IPS-NIHi11 (cell line): ENCODE results near the gene VAX1.
"Not testable (repeated sequence)": the region's sequence is repeated elsewhere in the genome, so short reads cannot be mapped to it uniquely, and the experiment has no call there.

ENCODE experiments used
- DNase-seq: peaks from one replicate; pipeline ENCODE4 v3.0.0; 2012; ENCODE audit warnings: mixed read lengths, low spot score

Gene VAX1

GRCh38 chr10:117134306-117135025 is 3.6 kb downstream of the VAX1 start:
- peak; percentile 41 for DNase-seq

GRCh38 chr10:117134056-117134305 is 4.1 kb downstream of the VAX1 start:
- no peak for DNase-seq

- DNase-seq = no peak
These were observed 4.6 kb downstream of the VAX1 start for GRCh38 chr10:117133273-117134055.

GRCh38 chr10:117132751-117133231 is 5.3 kb downstream of the VAX1 start:
- peak; percentile 42 for DNase-seq

- DNase-seq = peak; percentile 38
These were observed 6.4 kb downstream of the VAX1 start for GRCh38 chr10:117131376-117132327.

- DNase-seq = no peak
These were observed 7.2 kb downstream of the VAX1 start for GRCh38 chr10:117130862-117131375.

GRCh38 chr10:117130346-117130745 is 7.7 kb downstream of the VAX1 start:
- no peak for DNase-seq

- DNase-seq = not testable (repeated sequence)
These were observed 11.4 kb downstream of the VAX1 start for GRCh38 chr10:117126645-117127044.

- no peak for DNase-seq
These were observed 12.0 kb downstream of the VAX1 start for GRCh38 chr10:117126034-117126433.

- DNase-seq = no peak
These were observed 25.9 kb downstream of the VAX1 start for GRCh38 chr10:117112220-117112619.

- no peak for DNase-seq
These were observed 30.8 kb downstream of the VAX1 start for GRCh38 chr10:117107238-117107637.

GRCh38 chr10:117096599-117097201 is 41.4 kb downstream of the VAX1 start:
- DNase-seq = peak; percentile 28

GRCh38 chr10:117094856-117095255 is 43.2 kb downstream of the VAX1 start:
- DNase-seq = peak; percentile 41

GRCh38 chr10:117092386-117092785 is 45.7 kb downstream of the VAX1 start:
- DNase-seq = no peak

GRCh38 chr10:117090834-117091233 is 47.2 kb downstream of the VAX1 start:
- DNase-seq = no peak

- no peak for DNase-seq
These were observed 50.5 kb downstream of the VAX1 start for GRCh38 chr10:117087521-117087920.

- DNase-seq = no peak
These were observed 51.5 kb downstream of the VAX1 start for GRCh38 chr10:117086546-117086945.

GRCh38 chr10:117084421-117085246 is 53.4 kb downstream of the VAX1 start:
- DNase-seq = not testable (repeated sequence)
